Lower leg skin (tissue), 3 donors: ENCODE data around the gene YWHAQ.

Experiments
- POLR2A ChIP-seq, 2 donors: fragments of 450-650 bp; IDR thresholded peaks; one replicate each; pipeline ENCODE4 v1.6.1; 2016 to 2017; ENCODE audit warnings: antibody characterized with exemption in 2 of 2, mild to moderate bottlenecking in 1 of 2, moderate library complexity in 1 of 2
- TF ChIP-seq, protein P1 (sequence below), 3 donors: fragments of 450-650 bp; IDR thresholded peaks; one replicate each; pipeline ENCODE4 v1.5.1; 2016; ENCODE audit warnings: antibody characterized with exemption in 3 of 3, mild to moderate bottlenecking in 3 of 3, moderate library complexity in 2 of 3

DNA sequence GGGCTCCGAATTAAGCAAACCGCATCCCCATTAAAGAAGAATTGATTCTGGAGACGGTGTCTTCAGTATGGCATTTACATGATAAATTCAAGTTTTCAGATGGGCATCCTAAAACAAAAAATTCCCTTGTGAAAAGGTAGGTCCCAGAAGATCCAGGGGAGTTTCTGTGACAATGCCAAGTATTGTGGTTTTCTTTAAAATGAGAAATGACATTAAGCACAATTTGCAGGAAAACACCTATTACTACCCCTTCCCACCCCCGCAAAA lies 689 bp upstream of the YWHAQ start:
- TF ChIP-seq, protein P1, sequence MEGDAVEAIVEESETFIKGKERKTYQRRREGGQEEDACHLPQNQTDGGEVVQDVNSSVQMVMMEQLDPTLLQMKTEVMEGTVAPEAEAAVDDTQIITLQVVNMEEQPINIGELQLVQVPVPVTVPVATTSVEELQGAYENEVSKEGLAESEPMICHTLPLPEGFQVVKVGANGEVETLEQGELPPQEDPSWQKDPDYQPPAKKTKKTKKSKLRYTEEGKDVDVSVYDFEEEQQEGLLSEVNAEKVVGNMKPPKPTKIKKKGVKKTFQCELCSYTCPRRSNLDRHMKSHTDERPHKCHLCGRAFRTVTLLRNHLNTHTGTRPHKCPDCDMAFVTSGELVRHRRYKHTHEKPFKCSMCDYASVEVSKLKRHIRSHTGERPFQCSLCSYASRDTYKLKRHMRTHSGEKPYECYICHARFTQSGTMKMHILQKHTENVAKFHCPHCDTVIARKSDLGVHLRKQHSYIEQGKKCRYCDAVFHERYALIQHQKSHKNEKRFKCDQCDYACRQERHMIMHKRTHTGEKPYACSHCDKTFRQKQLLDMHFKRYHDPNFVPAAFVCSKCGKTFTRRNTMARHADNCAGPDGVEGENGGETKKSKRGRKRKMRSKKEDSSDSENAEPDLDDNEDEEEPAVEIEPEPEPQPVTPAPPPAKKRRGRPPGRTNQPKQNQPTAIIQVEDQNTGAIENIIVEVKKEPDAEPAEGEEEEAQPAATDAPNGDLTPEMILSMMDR (IDR thresholded peaks at IDR 0.05) = no peak
- no peak for TF ChIP-seq POLR2A (IDR thresholded peaks at IDR 0.05)
